Right lobe of liver (tissue), 6 donors: ENCODE measurements around the gene IL1R1. TPM values are rescaled to one million over a fixed set of nuclear protein-coding genes. Genes with fewer than 3 reads are reported as not detected.

Experiments
- ATAC-seq, 4 donors: fragments of 200-7000 bp; cut with Tn5 transposase; one replicate each; pipeline ENCODE4 v1.9.1; 2020; ENCODE audit warnings: mild to moderate bottlenecking in 4 of 4, moderate library complexity in 4 of 4
- DNase-seq, 3 donors: peaks; one replicate each; pipeline ENCODE4 v3.0.0-alpha.2; 2020
- H3K27ac ChIP-seq, 3 donors: fragments of 200-600 bp; one replicate each; pipeline ENCODE4 v1.8.0; 2022
- H3K27me3 ChIP-seq, 2 donors: fragments of 200-600 bp; one replicate each; pipeline ENCODE4 v1.8.0; 2022
- H3K36me3 ChIP-seq, 4 donors: fragments of 200-600 bp; sonication (generic) in 1 of 4; one replicate each; pipeline versions ENCODE4 v1.5.1 to v1.8.0; 2017 to 2022; ENCODE audit warnings: control low read depth in 1 of 4
- H3K4me1 ChIP-seq, 4 donors: fragments of 200-600 bp; sonication (generic) in 1 of 4; one replicate each; pipeline versions ENCODE4 v1.5.1 to v1.8.0; 2017 to 2022; ENCODE audit warnings: control low read depth in 1 of 4
- H3K4me3 ChIP-seq, 3 donors: fragments of 200-600 bp; one replicate each; pipeline ENCODE4 v1.8.0; 2022
- H3K9me3 ChIP-seq, 4 donors: fragments of 200-600 bp; sonication (generic) in 1 of 4; one replicate each; pipeline versions ENCODE4 v1.5.1 to v1.8.0; 2017 to 2022; ENCODE audit warnings: control low read depth in 1 of 4
- POLR2A ChIP-seq: fragments of 450-650 bp; IDR thresholded peaks from one replicate; pipeline ENCODE4 v1.6.1; 2017; ENCODE audit warnings: antibody characterized with exemption, mild to moderate bottlenecking
- WGBS: methylation state at CpG from one replicate; pipeline ENCODE4 v1.1.6; 2018; ENCODE audit warnings: low coverage, low lambda C conversion rate; ENCODE audit not compliant: insufficient coverage; ENCODE audit errors: missing lambda C conversion rate; 5-methylcytosine and 5-hydroxymethylcytosine counted together
- intact Hi-C, 2 donors: fragments of 100-400 bp; cut with DNase I; formaldehyde crosslinking; loops; one replicate each; pipeline versions ENCODE4 v1.11.2 to v1.14.1; 2022
- total RNA-seq, 6 experiments: library from RNA; depleted of rRNA in 2 of 6; stranded (reverse); fragments of >200 nt in 2 of 6; fragmentation: NEBNext Ultra II Directional in 3 of 6; extraction: Animal tissue kit (Norgen Biotek cat#: 25700) in 3 of 6; gene quantifications; one replicate each; pipeline versions ENCODE4 v1.1.0 to v1.2.4, GENCODE V29; 2016 to 2023
- TF ChIP-seq, protein P1 (sequence below), 4 donors: fragments of 200-600 bp in 3 of 4; fragments of 450-650 bp in 1 of 4; IDR thresholded peaks; one replicate each; pipeline versions ENCODE4 v1.5.1 to v1.8.0; 2016 to 2022; ENCODE audit warnings: antibody characterized with exemption in 4 of 4, mild to moderate bottlenecking in 2 of 4
- donor health status: DM: no; HTN: yes; CAD: no.
- donor health status: DM: no; HTN: no; CAD: no.
- donor health status: DM: no; HTN: no; CAD: no.
- donor health status: DM: no; HTN: yes; CAD: no.
- donor health status: DM: no; HTN: yes; CAD: no.

The IL1R1 gene
- total RNA-seq, 6 experiments from 2014 or later: 40.8 to 67.6 (median 52.2) TPM

DNA sequence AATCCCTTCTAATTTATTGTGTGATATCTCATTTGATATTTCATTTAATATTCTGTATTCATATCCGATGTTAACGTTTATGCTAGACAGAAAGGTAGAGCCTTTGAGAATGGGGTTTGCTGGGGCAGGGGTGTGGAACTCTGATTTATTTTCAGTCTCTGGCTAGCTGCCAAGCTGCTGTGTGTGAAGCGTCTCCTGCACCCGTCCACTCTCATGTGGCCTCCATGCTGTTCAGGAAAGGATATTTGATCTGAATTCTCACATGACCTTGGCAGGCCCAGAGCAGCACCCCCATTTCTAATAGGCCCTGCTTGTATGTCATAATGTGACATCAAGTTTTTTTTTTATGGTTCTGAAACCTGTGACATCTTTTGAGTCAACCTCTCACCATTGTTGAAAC, 1.6 kb downstream of the IL1R1 start:
- ATAC-seq (no peak), DNase-seq (no peak)
- intact Hi-C loops: no loop called here
- H3K4me1 ChIP-seq: peaks cover 0 to 11% (median 5%) of the 10 kb centered on the region in 4 donors
- H3K9me3 ChIP-seq: peaks cover 0 to 12% (median 3%) of the 10 kb centered on the region in 4 donors
- H3K27me3 ChIP-seq: no peaks in the 10 kb centered on the region
- 36% methylated on average over 4 of the region's 4 CpGs for WGBS
- no peak for TF ChIP-seq POLR2A
- TF ChIP-seq, protein P1, sequence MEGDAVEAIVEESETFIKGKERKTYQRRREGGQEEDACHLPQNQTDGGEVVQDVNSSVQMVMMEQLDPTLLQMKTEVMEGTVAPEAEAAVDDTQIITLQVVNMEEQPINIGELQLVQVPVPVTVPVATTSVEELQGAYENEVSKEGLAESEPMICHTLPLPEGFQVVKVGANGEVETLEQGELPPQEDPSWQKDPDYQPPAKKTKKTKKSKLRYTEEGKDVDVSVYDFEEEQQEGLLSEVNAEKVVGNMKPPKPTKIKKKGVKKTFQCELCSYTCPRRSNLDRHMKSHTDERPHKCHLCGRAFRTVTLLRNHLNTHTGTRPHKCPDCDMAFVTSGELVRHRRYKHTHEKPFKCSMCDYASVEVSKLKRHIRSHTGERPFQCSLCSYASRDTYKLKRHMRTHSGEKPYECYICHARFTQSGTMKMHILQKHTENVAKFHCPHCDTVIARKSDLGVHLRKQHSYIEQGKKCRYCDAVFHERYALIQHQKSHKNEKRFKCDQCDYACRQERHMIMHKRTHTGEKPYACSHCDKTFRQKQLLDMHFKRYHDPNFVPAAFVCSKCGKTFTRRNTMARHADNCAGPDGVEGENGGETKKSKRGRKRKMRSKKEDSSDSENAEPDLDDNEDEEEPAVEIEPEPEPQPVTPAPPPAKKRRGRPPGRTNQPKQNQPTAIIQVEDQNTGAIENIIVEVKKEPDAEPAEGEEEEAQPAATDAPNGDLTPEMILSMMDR (IDR thresholded peaks at IDR 0.05): no peak
- H3K36me3 ChIP-seq: peaks cover 0 to 6% (median 2%) of the 10 kb centered on the region in 4 donors
- H3K27ac ChIP-seq: peak overlapping the region; percentile 86 to 89 (median 87)
- peak overlapping the region; percentile 60 to 73 (median 60) for H3K4me3 ChIP-seq

DNA sequence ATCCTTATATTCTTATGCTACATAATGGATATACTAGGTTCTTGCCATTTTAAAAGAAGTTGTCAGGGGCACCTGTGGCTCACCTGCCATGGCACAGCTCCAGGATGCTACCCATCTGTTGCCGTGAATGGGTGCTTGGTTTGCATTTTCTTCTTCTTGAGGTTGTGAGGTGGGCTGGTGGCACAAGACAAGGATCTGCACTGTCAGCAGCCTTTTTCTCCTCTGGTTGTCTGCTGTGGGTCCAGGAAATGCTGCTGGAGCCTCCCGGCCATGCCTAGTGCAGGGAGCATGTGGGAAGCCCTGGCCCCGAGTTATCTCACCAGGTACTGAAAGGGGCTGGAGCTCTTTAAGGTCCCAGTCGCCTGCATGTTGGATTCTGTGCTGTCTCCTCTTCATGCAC, 2.6 kb downstream of the IL1R1 start:
- 65% methylated on average over 3 of the region's 4 CpGs for WGBS
- no peak for ATAC-seq
- intact Hi-C loops: no loop called here

DNA sequence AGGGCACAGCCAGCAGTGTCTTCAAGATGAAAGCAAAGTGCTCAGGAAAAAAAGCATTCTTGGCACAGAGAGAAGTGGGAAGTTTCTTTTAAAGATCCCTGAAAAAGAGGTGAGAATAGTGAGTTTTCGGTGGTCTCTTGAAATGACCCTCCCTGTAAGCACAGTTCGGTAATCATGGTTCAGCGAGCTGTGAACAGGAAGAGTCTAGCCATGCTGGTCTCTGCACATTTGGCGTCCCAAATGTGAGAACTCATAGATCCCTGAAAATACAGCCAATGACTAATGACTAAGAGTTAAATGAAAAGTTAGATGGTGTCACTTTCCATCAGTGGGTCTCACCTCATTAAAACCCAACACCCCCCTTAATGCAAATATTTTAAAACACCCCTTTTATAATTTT, 3.4 kb downstream of the IL1R1 start:
- H3K4me3 ChIP-seq: no peak overlapping the region
- ATAC-seq: no peak

More for the DNA sequence above, 2.6 kb downstream of the IL1R1 start:
- Histone ChIP-seq H3K27ac (no peak overlapping the region), H3K9me3 (peaks cover 0 to 12% (median 3%) of the 10 kb centered on the region in 4 donors), H3K27me3 (no peaks in the 10 kb centered on the region), H3K4me3 (no peak overlapping the region), H3K4me1 (peaks cover 0 to 12% (median 5%) of the 10 kb centered on the region in 4 donors), H3K36me3 (peaks cover 0 to 6% (median 2%) of the 10 kb centered on the region in 4 donors)
- TF ChIP-seq POLR2A: no peak
- TF ChIP-seq, protein P1 (IDR thresholded peaks at IDR 0.05): no peak
- no peak for DNase-seq

DNA sequence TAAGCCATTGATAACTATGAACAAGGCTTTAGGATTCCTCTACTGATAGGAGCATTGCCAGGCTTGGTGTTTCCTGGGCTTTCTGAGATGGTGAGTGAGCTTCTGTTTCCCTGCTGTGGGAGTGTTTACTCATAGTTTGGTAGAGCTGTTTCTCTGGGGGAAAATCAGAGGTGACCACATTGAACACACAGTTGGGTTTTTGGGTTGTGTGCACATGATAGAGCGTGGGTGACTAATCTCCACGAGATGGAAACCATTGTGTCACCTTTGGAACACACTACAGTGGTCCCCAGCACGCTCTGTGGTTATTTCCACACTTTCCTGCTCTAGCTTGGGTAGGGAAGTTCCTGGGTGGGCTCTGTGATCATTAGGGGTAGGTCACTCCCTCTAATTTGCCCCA, 5.4 kb downstream of the IL1R1 start:
- Histone ChIP-seq H3K27me3 (no peaks in the 10 kb centered on the region), H3K4me3 (no peak overlapping the region), H3K36me3 (peaks cover 0 to 6% (median 2%) of the 10 kb centered on the region in 4 donors), H3K9me3 (peaks cover 0 to 12% (median 3%) of the 10 kb centered on the region in 4 donors), H3K4me1 (peaks cover 0 to 16% (median 0%) of the 10 kb centered on the region in 4 donors), H3K27ac (peak overlapping the region in 1 of 3 donors; percentile 13)
- intact Hi-C loops: no loop called here
- DNase-seq (no peak), ATAC-seq (no peak)
- TF ChIP-seq, protein P1 (IDR thresholded peaks at IDR 0.05): no peak
- no peak for TF ChIP-seq POLR2A
- 67% methylated on average over 1 of the region's 3 CpGs for WGBS

More for the DNA sequence above, 3.4 kb downstream of the IL1R1 start:
- intact Hi-C loops: no loop called here
- Histone ChIP-seq H3K4me1 (peaks cover 0 to 16% (median 5%) of the 10 kb centered on the region in 4 donors), H3K9me3 (peaks cover 0 to 12% (median 3%) of the 10 kb centered on the region in 4 donors), H3K27ac (no peak overlapping the region), H3K27me3 (no peaks in the 10 kb centered on the region), H3K36me3 (peaks cover 0 to 6% (median 2%) of the 10 kb centered on the region in 4 donors)
- 88% methylated on average over 4 of the region's 4 CpGs for WGBS
- TF ChIP-seq, protein P1 (IDR thresholded peaks at IDR 0.05): no peak
- no peak for TF ChIP-seq POLR2A
- no peak for DNase-seq
